H1 (cell line): ENCODE results near the gene TNIK.

Source experiments
- ATF2 ChIP-seq: IDR thresholded peaks from 2 replicates; pipeline ENCODE4 v1.6.1; 2012; ENCODE audit warnings: low read length, inconsistent platforms
- CBX8 ChIP-seq: fragments of 300-800, 300-1000 bp; sonication (generic); IDR thresholded peaks from 2 replicates; pipeline ENCODE4 v1.7.1; 2016; ENCODE audit warnings: low read depth, low read length, borderline replicate concordance
- CHD2 ChIP-seq: IDR thresholded peaks from 2 replicates; pipeline ENCODE4 v1.6.1; 2012; ENCODE audit warnings: low read length, improper control_type of control experiment
- CTCF ChIP-seq, 3 experiments: IDR thresholded peaks; 1 replicate in 2 of 3; 2 replicates in 1 of 3; pipeline versions ENCODE4 v1.5.1 to v1.6.1; 2011; ENCODE audit warnings: low read length in 3 of 3, mild to moderate bottlenecking in 3 of 3, inconsistent platforms in 2 of 3, low read depth in 1 of 3, moderate library complexity in 1 of 3; ENCODE audit not compliant: insufficient read depth in 1 of 3; ENCODE audit errors: control extremely low read depth in 1 of 3
- EZH2 ChIP-seq: fragments of 200-600 bp; sonication (generic); IDR thresholded peaks from 2 replicates; pipeline ENCODE4 v1.7.1; 2012; ENCODE audit warnings: low read depth, mild to moderate bottlenecking, moderate library complexity, low read length, inconsistent platforms; ENCODE audit not compliant: severe bottlenecking
- HDAC2 ChIP-seq, 2 experiments: fragments of 300-600 bp in 1 of 2; sonication (generic) in 1 of 2; IDR thresholded peaks; 2 replicates each; pipeline ENCODE4 v1.6.1; 2011 to 2012; ENCODE audit warnings: low read depth in 2 of 2, low read length in 2 of 2, mild to moderate bottlenecking in 2 of 2, moderate library complexity in 2 of 2, borderline replicate concordance in 1 of 2, inconsistent platforms in 1 of 2
- POLR2A ChIP-seq, 2 experiments: IDR thresholded peaks; 1 replicate in 1 of 2; 2 replicates in 1 of 2; pipeline ENCODE4 v1.6.1; 2011; ENCODE audit warnings: low read depth in 2 of 2, low read length in 2 of 2, mild to moderate bottlenecking in 2 of 2; ENCODE audit errors: control extremely low read depth in 1 of 2
- SIRT6 ChIP-seq: IDR thresholded peaks from one replicate; pipeline ENCODE4 v1.7.1; 2012; ENCODE audit warnings: low read length, inconsistent platforms
- TBP ChIP-seq: IDR thresholded peaks from 2 replicates; pipeline ENCODE4 v1.6.1; 2011; ENCODE audit warnings: low read depth, low read length, improper control_type of control experiment
- TCF12 ChIP-seq: IDR thresholded peaks from 2 replicates; pipeline ENCODE4 v1.6.1; 2011; ENCODE audit warnings: low read depth, mild to moderate bottlenecking, low read length
- YY1 ChIP-seq: IDR thresholded peaks from 2 replicates; pipeline ENCODE4 v1.6.1; 2011; ENCODE audit warnings: low read depth, mild to moderate bottlenecking, low read length

GRCh38 chr3:171198781-171199472 lies 261.3 kb downstream of the TNIK start:
- TF ChIP-seq TBP (no peak), CTCF (IDR thresholded peaks at IDR 0.05; ENCODE audit: control extremely low read depth in 1 of 3, insufficient read depth in 1 of 3, low read depth in 1 of 3, low read length in 3 of 3) (no peak), CBX8 (no peak), ATF2 (no peak), POLR2A (IDR thresholded peaks at IDR 0.05; ENCODE audit: control extremely low read depth in 1 of 2, low read depth in 2 of 2, low read length in 2 of 2) (no peak), HDAC2 (IDR thresholded peaks at IDR 0.05; ENCODE audit: borderline replicate concordance in 1 of 2, low read depth in 2 of 2, low read length in 2 of 2) (no peak), SIRT6 (no peak), YY1 (no peak), CHD2 (no peak), TCF12 (no peak), EZH2 (no peak)
